Measurements from ENCODE around the gene FAM114A1.

GRCh38 chr4:38954727-38955126, 87.1 kb downstream of the FAM114A1 start:
- TF ChIP-seq CTCF (conservative IDR thresholded peaks at IDR 0.05; ENCODE audit: low read depth, low read length) (no peak), POLR2A (IDR thresholded peaks at IDR 0.05; ENCODE audit: low read depth, low read length) (no peak), RFX5 (IDR thresholded peaks at IDR 0.05; ENCODE audit: low read depth, low read length) (no peak), BHLHE40 (IDR thresholded peaks at IDR 0.05; ENCODE audit: low read depth, low read length) (no peak), SMC3 (IDR thresholded peaks at IDR 0.05; ENCODE audit: low read depth, low read length) (no peak), MXI1 (IDR thresholded peaks at IDR 0.05; ENCODE audit: borderline replicate concordance, low read depth, low read length) (no peak), MAZ (IDR thresholded peaks at IDR 0.05; ENCODE audit: borderline replicate concordance, low read depth, low read length) (no peak), RAD21 (IDR thresholded peaks at IDR 0.05; ENCODE audit: low read length) (no peak)
